Measurements from ENCODE around the gene MLIP.

Gene MLIP

DNA sequence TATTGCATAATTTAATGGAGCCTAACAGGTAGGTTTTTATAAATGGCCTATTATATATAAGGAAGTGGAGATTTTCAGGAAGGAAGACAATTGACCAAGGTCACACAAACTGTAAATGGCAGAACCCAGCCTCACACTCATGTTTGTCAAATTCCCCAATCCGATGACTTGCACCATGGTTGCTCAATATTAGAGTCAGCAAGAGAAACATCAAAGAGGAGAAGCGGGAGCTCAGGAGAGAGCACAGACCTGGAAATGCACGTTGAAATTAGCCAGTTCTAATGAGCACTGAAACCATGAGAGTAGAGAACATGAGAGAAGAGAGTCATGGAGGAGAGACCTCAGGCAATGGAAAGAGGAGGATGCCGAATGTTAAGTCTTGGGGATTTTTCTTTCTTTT is 13.5 kb upstream of the MLIP start:
- DNase-seq (ENCODE audit: low read depth, low spot score): no peak

DNA sequence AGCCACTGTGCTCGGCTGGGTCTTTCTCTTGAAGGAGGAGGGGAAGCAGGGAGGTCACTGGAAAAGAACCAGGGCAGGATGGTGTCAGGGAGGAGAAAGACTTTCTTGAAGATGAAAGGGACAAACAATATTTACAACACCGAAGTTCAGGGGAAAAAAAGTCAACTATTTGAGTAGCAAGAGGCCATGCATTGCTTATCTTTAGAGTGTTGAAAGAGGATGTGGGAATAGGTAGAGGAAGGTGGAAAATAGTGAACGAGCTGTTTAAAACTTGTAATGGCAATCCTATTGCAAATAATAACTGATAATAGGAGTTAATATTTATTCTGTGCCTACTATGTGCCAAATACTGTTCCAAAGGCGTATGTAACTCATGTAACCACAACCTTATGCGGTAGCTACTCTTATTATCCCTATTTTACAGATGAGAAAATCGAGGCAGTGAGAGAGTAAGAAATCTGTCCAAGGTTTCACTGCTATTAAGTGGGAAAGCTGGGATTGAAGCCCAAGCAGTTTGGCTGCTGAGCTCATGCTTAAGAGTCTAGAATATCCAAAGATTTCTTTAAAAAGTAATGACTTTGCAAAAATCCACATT is 12.7 kb upstream of the MLIP start:
- DNase-seq (ENCODE audit: low read depth, low spot score): no peak

DNA sequence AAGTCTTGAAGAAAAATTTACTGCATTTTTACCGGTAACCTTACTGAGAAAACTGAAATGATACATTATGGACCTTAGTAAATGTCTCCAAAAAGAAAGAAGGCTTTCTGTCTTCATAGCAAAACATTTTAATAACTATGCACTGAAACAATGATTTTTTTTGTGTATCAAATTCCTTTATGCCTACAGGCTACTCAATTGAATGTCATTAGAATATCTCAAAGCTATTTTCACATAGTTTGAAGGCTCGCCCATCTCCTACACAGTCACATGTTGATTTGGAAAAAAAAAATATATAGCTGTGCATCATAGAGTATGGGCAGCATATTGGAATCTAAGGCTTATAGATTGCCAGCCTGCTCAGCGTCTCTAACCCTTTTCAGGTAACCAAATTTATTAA is 12.0 kb upstream of the MLIP start:
- DNase-seq (ENCODE audit: low read depth, low spot score): no peak

DNA sequence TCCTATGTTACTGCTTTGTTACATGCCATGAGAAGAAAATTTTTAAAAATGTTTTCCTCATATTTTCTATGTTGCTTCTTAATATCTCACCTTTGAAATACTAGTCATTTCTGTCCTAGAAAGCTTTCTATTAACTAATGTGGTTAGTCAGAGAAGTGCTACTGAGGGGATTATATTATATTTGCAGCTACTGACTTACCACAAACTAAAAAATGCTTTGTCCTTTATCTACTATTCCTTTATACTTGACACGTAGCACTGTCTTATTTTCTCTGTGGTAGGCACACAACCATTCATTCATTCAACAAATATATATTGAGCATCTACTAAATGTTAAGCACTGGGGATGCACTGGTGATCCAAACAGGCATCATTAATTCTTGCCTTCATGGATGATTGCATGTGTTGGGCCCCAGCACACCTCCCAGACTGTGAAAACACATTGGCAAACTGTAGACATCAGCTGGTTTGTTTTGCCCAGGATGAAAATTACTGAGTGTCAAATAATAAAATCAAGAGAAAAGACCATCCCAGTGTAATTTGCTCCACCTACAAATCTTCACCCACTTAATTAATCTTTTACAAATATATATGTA is 10.7 kb upstream of the MLIP start:
- no peak for DNase-seq (ENCODE audit: low read depth, low spot score)

DNA sequence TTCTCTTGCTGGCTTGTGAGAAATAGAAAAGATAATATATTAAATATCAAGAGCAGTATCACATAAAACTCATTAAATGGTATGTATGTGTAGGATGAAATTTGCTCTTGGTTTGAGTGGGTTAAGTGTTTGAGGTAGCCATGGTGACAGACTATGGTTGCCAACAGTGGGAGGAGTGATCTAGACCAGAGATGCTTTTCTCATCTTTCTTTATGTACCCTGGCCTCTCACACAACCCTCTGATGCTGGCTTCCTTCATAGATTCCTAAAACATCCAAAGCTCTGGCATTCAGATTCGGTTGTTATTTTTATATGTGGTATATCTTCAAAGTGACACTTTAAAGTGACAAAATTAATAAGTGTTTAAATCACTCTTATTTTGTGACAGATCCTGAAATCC is 9.0 kb upstream of the MLIP start:
- DNase-seq (ENCODE audit: low read depth, low spot score): no peak

DNA sequence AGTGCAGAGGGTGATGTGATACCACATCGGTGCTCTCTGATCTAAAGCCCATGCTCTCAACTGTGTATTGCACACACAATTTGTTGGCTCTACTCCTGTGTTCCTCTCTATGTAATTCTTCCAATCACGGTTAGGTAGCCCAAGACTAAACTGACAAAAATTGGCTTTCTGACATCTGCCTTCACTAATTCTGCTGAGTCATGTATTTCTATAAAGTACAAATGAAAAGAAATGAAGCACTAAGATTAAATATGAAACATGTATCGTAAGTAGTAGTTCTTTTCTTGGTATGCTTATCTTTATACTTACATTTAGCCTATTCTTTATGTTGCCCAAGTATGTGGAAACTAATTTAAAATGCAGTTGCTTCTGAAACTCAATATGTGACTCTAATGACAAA is 7.7 kb upstream of the MLIP start:
- no peak for DNase-seq (ENCODE audit: low read depth, low spot score)

DNA sequence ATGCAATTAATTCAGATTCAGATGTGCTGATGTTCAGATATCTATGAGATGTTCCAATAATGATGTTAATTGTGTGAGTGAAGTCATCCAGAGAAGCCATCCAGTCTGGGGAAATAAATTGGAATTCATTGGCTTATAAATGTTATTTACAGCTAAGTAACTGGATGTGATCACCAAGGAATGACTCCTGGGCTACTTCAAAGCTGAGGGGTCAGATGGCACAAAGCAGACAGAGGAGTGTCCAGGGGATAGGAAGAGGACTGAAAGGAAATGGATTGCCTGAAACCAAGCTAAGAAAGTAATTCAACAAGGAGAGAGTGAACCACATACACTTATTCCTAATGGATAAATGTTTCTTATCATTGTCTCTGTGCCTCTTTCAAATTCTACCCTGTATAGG is 4.5 kb upstream of the MLIP start:
- DNase-seq (ENCODE audit: low read depth, low spot score): no peak

DNA sequence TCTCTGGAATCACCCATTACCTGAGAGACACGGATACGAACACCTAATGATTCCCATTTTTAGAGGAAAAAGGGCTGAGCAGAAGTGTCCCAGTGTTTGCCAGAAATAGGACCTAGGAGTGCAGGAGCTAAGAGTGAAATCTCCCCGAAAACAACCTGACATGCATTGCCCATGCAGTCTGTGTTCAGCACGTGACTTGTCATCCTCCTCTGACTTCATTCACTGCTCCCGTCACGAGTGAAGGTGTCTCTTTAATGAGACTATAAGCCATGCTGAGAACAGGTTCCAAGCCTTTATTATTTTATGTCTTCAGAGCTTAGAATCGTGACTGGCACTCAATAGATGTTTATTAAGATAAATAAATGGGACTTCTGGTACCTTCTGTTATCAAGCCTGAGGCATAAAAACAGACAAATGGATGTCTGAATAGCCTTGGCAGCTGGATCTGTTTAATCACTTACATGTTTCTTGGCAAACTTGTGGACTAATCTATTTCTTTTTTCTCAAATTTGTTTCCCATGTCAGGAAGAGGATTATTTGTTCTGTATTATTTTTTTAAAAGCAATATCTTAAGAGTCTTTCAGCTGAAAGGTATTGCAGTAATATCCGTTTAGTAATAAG is 3.7 kb upstream of the MLIP start:
- DNase-seq (ENCODE audit: low read depth, low spot score): no peak

DNA sequence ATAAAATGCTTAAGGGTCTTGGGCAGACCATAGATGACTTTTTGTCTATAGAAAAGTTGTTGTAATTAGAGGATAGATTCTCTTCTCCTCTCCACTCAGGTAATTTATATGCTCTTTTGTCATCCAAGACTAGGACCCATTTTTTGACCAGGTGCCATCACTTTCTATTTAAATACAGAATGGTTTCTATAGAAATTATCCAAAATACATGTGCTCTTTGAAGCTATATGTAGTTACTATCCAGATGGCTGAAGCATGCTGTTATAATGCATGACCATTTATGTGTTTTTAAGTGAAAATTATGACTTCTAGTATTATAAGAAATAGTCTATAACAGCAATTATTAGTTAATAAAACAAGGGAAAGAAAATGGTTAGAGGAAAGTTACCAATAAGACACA is 3.0 kb upstream of the MLIP start:
- DNase-seq (ENCODE audit: low read depth, low spot score): no peak

DNA sequence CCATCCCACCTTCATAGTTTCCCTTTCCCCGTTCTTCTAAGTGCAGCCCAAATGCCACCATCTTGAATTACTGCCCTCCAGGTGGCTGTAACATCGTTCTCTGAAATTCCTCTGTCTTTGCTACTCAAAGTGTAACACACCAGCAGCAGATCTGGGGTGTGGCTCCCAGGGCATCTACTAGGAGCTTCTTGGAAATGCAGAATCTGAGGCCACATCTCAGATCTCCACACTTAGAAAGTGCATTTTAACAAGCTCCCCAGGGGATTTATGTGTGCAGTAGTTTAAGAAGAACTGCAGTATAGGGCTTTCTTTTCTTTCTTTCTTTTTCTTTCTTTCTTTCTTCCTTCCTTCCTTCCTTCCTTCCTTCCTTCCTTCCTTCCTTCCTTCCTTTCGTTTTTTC is 1.7 kb upstream of the MLIP start:
- DNase-seq (ENCODE audit: low read depth, low spot score): no peak

DNA sequence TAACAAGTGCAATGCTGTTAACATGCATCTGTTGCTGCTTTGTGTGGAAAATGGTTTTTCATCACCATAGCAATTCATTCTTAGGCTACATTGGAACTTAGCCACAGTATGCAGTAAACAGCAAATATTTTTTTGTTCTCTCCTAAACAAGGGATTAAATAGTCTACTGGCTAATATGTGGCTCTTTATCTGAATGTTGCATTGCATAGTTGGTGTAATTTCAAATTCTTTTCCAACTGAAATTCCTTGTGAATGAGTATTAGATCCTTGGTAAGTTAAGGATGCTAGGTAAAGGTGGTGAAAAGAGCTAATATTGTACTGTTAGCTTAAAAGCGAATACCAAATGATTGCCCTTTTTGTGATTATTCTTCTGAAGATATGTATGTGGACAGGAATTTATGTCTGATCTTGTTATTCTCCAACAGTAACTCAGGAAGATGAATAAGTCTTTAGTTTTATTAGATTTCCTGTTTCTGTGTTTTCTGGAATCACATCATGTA is 958 bp downstream of the MLIP start:
- DNase-seq (ENCODE audit: low read depth, low spot score): peak; percentile 70

DNA sequence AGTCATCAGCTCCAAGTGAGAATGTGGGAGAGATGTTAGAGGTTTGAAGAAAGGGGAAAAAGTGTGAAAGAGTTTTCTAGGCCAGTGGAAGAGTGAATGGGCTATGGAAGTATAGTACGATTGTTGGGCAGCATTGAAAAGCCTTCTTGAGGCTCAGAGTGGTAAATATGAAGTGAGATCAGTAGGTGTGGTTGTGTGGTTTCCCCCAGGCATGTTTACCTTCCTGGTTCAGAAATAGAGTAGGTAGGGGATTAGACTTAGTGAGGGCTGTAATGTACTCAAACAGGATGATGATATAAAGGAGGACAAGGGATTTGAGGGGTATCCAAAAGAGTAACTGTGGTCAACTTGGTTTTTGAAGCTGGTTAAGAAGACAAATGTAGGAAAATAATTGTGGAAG is 3.7 kb downstream of the MLIP start:
- no peak for DNase-seq (ENCODE audit: low read depth, low spot score)

DNA sequence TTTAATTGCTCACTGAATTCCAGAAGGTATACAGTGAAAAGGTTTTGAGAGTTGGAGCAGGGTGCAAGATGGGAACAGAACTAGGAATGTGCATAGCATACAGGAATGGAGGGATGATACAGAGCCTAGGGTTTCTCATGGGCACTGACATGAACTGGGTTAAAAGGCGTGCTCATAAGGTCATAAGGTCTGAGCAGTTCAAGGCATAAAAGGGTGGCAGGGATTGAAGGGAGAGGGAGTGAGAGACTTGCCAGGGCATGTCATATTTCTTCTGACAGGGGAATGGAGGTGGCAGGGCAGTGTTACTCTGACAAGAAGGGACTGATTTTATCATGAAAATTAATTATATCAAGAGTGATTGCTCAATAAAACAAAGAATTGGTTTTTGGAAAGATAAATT is 4.7 kb downstream of the MLIP start:
- no peak for DNase-seq (ENCODE audit: low read depth, low spot score)

DNA sequence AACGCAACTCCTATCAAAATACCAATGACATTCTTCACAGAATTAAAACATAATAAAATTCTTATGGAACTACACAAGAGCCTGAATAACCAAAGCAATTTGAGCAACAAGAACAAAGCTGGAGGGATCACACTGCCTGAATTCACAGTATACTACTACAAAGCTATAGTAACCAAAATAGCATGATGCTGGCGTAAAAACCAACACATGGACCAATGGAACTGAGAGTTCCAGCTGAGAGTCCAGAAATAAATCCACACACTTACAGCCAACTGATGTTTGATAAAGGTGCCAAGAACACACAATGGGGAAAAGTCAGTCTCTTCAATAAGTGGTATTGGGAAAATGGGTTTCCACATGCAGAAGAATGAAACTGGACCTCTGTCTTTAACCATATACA is 6.9 kb downstream of the MLIP start:
- no peak for DNase-seq (ENCODE audit: low read depth, low spot score)

DNA sequence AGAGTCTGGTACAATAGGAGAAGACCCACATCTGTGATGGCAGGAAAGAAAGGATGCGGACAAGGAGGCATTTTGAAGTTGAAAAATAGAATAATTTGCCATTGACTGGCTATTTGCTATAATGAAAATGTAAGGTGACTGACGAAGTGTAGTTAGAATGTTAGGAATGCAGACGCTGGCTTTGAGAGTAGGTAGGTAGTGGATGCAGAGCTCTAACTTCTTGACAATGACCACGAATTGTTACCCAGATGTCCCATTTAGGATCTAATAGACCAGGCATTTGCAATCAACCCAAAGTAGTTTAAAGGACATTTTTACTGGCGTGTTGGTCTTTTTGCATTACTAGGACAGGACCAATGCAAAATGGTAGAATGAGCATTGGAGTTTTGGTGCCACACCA is 14.2 kb downstream of the MLIP start:
- no peak for DNase-seq (ENCODE audit: low read depth, low spot score)

DNA sequence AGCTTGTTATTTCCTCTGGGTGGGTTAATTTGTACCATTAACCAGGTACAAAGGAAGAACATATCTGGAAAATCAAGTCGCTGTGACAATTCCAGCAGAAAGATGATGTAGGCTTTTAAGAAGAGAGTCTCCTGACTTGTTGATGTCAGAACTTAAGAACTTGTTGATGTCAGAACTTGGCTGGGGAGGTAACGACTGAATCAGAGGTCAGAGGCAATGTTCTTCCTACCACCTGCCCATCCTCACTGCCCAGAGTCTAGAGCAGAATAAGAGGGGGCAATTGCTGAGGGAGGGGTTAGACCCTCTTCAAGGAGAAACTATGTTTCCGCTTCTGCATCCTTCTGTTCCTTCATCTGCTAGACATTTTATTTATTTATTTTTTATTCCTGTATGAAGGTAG is 18.9 kb downstream of the MLIP start:
- no peak for DNase-seq (ENCODE audit: low read depth, low spot score)

DNA sequence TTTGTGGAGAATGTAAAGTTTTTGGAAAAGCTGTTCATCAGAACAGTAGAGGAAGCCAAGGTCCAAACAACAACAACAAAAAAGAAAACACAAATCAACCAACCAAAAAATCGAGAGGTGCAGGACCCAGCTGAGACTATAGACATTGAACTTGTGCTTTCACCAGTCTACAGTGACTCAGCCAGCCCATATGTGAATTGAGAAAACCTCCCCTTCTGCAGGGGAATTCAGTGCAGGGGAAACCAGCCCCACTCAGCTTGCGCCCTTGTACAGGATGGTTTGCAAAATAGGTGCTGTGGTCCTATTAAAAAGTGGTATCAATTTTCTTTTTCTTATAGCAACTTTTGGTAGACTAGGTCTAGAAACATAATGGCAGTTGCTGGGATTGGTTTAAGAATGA is 21.3 kb downstream of the MLIP start:
- no peak for DNase-seq (ENCODE audit: low read depth, low spot score)

DNA sequence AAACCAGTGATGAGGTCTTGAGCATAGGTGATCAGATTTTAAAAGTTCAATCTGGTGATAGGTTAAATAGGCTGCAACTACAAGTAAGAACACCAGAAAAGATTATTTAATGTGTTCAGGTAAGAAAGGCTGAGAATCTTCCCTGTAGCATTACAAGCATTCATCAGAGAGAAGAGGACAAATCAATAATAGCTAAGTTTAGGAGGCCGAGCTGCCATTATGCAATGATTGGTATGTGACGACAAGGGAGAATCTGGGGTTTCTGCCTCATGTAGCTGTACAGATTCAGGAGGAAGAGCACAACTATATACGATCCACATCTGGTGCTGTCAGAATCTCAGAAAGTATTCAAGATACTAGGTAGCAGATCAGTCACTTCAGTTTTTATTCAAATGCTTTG is 21.9 kb downstream of the MLIP start:
- DNase-seq (ENCODE audit: low read depth, low spot score): no peak

DNA sequence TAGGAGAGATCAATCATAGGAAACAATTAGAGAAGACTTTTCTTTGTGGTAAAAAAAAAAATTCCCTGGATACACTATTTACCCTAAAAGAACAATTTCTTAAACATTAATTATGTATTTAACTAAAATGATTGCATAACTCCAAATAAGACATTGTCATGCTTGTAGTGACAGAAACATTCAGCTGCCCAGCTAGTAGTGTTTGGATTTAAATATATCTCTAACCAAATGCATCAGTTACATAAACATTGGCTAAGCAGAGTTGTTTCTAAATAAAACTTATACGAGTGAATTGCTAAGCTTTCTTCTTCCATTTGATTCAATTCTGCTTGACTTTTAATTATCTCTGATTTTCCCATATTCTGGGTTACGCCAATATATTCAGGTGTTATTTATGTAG is 23.7 kb downstream of the MLIP start:
- DNase-seq (ENCODE audit: low read depth, low spot score): no peak

DNA sequence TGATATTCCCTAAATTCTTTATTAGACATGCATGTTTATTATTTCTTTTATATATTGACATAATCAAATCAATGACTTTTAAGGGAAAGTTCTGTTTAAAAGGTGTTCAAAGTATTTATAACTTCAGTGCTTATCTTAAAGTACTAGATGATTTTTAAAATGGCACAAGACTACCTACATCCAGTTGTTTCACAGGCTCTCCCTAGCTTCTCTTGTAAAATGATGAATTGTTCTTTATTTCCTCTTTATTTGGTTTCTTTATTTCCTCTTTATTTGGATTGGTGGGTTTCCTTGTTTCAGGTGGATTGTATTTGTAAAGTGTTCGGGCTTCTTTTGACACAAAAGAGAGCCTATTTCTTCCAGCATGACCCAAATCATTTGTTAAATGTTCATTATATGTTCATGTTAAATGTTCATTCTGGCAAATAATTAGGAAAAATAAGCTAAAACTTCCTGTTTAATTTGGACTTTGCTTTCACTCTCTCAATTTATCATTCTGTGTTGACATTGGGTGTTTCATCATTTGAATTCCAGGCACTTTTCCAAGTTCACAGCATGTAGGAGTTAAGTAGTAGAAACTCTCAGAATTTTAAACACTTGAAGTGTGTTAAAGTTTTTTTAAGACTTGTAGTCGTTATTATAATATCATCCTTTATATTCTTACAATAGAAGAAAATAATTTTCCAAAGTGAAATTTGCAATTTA is 24.6 kb downstream of the MLIP start:
- DNase-seq (ENCODE audit: low read depth, low spot score): peak; percentile 79

DNA sequence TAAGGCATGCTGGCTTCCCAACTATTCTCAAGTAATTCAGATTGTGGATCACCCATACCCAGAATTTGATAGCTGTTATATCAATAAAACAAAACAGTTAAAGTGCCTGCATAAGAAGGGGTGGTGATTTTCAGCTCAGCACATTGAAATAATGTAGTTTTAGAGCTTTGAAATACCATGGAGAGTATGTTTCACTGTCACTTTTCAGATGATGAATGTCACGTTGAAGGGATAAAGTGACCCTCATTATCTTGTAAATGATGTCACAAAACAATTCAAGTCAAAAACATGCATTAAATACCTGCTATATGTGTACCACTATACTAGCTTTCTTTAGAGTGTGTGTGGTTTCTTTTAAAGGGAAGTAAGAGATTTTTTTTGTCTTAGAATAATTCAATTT is 27.6 kb downstream of the MLIP start:
- DNase-seq (ENCODE audit: low read depth, low spot score): no peak

DNA sequence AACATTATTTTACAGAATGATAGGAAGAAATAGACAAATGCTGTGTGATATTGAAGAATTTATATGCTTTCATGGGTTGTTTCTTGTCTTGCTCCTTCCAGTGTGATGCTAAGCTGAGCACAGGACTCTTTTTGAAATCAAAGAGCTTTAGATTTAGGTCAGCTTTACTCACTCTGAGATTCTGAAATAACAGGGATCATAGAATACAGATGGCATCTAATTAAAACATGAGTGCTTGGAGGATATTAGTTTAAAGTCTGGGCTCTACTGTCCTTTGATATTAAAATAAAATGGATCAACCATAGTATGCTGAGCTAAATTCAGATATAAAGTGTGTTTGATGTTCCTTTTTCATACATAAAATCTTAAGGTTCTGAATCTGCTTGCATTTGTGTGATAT is 29.6 kb downstream of the MLIP start:
- DNase-seq (ENCODE audit: low read depth, low spot score): no peak
